SHP77 (cell line): ENCODE measurements around the gene NUP93.
"Not testable (repeated sequence)": the region's sequence is repeated elsewhere in the genome, so short reads cannot be mapped to it uniquely, and the experiment has no call there.

Source experiments
- DNase-seq, 2 experiments: peaks; one replicate each; lab custom pipeline; 2025; lab: John Stamatoyannopoulos, UW

The NUP93 gene

GRCh38 chr16:56870276-56870888 is 140.5 kb downstream of the NUP93 start:
- DNase-seq: no peak

GRCh38 chr16:56871172-56871593 is 141.3 kb downstream of the NUP93 start:
- DNase-seq: no peak

GRCh38 chr16:56872863-56873391 is 143.0 kb downstream of the NUP93 start:
- no peak for DNase-seq

- no peak for DNase-seq
These were observed 144.9 kb downstream of the NUP93 start for GRCh38 chr16:56874800-56875199.

GRCh38 chr16:56876048-56876447 is 146.1 kb downstream of the NUP93 start:
- no peak for DNase-seq

GRCh38 chr16:56877486-56878182 is 147.7 kb downstream of the NUP93 start:
- DNase-seq: no peak

GRCh38 chr16:56878282-56878854 is 148.4 kb downstream of the NUP93 start:
- DNase-seq: no peak

- DNase-seq: no peak
These were observed 149.3 kb downstream of the NUP93 start for GRCh38 chr16:56879276-56879675.

- no peak for DNase-seq
These were observed 150.2 kb downstream of the NUP93 start for GRCh38 chr16:56880176-56880575.

- DNase-seq: no peak
These were observed 150.8 kb downstream of the NUP93 start for GRCh38 chr16:56880685-56881084.

- no peak for DNase-seq
These were observed 152.3 kb downstream of the NUP93 start for GRCh38 chr16:56882077-56882800.

- DNase-seq: no peak
These were observed 153.7 kb downstream of the NUP93 start for GRCh38 chr16:56883586-56883985.

- DNase-seq: no peak
These were observed 154.2 kb downstream of the NUP93 start for GRCh38 chr16:56884026-56884582.

GRCh38 chr16:56884929-56885328 is 155.0 kb downstream of the NUP93 start:
- not testable (repeated sequence) for DNase-seq

- DNase-seq: no peak
These were observed 155.7 kb downstream of the NUP93 start for GRCh38 chr16:56885446-56886162.

- no peak for DNase-seq
These were observed 156.4 kb downstream of the NUP93 start for GRCh38 chr16:56886296-56886695.

- no peak for DNase-seq
These were observed 156.9 kb downstream of the NUP93 start for GRCh38 chr16:56886826-56887225.

GRCh38 chr16:56888806-56889205 is 158.9 kb downstream of the NUP93 start:
- no peak for DNase-seq

GRCh38 chr16:56889206-56889605 is 159.3 kb downstream of the NUP93 start:
- DNase-seq: no peak

- no peak for DNase-seq
These were observed 161.8 kb downstream of the NUP93 start for GRCh38 chr16:56891685-56892084.

- no peak for DNase-seq
These were observed 162.8 kb downstream of the NUP93 start for GRCh38 chr16:56892705-56893104.
